Mucosa of stomach (tissue), 1 donor: ENCODE data around the gene CT47B1.
"Not testable (repeated sequence)": the region's sequence is repeated elsewhere in the genome, so short reads cannot be mapped to it uniquely, and the experiment has no call there.

Experiments used
- H3K27me3 ChIP-seq: one replicate; pipeline ENCODE4 v1.7.0; 2013; ENCODE audit warnings: mild to moderate bottlenecking, low read length; ENCODE audit not compliant: control insufficient read depth, insufficient read depth
- H3K36me3 ChIP-seq: one replicate; pipeline ENCODE4 v1.7.0; 2013; ENCODE audit warnings: low read length; ENCODE audit not compliant: control insufficient read depth, insufficient read depth
- H3K4me1 ChIP-seq: one replicate; pipeline ENCODE4 v1.7.0; 2013; ENCODE audit warnings: mild to moderate bottlenecking, low read length; ENCODE audit not compliant: control insufficient read depth, insufficient read depth
- H3K4me3 ChIP-seq: one replicate; pipeline ENCODE4 v1.7.0; 2013; ENCODE audit warnings: low read length
- H3K9ac ChIP-seq: one replicate; pipeline ENCODE4 v1.7.0; 2013; ENCODE audit warnings: mild to moderate bottlenecking, low read length, moderate library complexity
- H3K9me3 ChIP-seq: one replicate; pipeline ENCODE4 v1.7.0; 2013; ENCODE audit warnings: mild to moderate bottlenecking, low read length, moderate library complexity; ENCODE audit not compliant: control insufficient read depth
- donor health status: Pancreatic carcinoma.

Gene CT47B1

DNA sequence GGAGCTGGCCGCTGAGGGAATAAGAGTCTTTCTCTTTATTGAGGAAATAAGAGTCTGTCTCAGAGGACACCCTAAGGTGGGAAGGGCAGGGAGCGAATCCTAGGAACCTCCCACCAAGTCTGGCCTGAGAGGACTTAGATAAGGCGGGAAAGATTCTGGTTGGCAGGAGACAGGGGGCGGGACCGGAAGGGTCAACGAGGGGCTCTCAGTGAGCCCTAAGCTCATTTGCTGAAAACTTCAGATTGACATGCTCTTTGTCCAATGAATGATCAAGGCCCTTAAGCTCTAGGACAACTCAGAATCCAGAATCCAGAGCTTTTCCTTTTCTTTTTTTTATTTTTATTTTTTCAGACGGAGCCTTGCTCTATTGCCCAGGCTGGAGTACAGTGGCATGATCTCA lies at the start of gene CT47B1:
Gene CT47B1, minus strand, starts transcription at position 101 of the 400 bp plus-strand sequence. CDS start 196 bp downstream, outside the sequence.
- H3K36me3 ChIP-seq, H3K4me3 ChIP-seq, H3K9ac ChIP-seq, H3K4me1 ChIP-seq, H3K9me3 ChIP-seq, H3K27me3 ChIP-seq: not testable (repeated sequence)

DNA sequence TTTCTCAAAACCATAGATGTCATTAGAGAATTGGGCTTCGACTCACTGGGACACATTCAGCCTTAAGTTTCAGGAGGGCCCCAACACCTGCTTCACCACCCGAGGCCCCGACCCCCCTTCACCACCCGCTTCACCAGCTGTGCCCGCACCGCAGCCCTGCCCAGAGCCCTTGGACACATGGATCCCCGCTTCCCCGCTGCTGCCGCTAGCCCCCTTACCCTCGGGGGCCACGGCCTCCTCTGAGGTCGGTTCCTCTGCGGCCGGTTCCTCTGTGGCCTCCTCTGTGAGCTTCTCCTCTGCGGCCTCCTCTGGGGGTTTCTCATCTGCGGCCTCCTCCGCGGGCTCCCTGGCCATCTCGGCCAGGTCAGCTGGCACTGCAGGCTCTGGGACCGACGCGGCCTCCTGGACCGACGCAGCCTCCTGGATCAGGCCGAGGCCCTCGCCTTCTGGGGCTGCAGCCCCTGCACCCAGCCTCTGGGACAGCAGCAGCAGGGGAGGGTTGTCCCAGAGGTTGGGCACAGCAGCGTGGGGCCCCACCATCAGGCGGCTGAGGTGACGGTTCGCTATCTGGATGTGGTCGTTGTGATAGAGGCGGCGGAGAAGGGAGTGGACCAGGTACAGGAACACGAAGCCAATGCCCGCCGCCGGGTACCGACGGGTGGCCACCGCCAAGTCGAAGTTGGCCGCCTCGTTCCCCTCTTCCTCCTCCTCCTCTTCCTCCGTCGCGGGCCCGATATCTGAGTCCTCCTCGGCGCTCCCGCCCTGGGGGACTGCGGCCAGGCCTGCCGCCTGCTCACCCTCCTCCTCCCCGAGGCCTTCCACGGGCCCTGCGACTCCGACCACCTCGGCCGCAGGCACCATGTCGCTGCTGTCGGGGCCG lies 748 bp downstream of the CT47B1 start:
- Histone ChIP-seq H3K36me3 (no peaks in the 10 kb centered on the region), H3K4me1 (no peaks in the 10 kb centered on the region), H3K9me3 (no peaks in the 10 kb centered on the region), H3K9ac (no peak overlapping the region), H3K27me3 (no peaks in the 10 kb centered on the region), H3K4me3 (no peak overlapping the region)

DNA sequence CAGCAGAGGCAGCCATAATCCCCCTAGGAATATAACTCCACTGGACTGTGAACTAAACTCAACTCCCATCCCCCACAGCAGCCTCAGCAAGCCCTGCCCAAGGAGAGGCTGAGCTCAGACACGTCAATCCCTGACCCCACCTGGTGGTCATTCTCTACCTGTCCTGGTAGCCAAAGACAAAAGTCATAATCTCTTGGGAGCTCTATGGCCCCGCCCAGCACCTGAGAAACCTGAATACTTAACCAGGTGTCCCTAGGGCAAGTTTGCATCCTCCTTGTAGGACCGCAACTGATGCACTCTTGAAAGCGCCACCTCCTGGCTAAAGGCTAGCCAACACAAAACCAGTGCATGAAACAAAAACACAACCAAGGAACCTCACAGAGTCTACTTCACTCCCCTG lies 18.4 kb downstream of the CT47B1 start:
- Histone ChIP-seq H3K27me3 (no peaks in the 10 kb centered on the region), H3K4me1 (no peaks in the 10 kb centered on the region), H3K36me3 (no peaks in the 10 kb centered on the region), H3K4me3 (no peak overlapping the region), H3K9ac (no peak overlapping the region), H3K9me3 (no peaks in the 10 kb centered on the region)

DNA sequence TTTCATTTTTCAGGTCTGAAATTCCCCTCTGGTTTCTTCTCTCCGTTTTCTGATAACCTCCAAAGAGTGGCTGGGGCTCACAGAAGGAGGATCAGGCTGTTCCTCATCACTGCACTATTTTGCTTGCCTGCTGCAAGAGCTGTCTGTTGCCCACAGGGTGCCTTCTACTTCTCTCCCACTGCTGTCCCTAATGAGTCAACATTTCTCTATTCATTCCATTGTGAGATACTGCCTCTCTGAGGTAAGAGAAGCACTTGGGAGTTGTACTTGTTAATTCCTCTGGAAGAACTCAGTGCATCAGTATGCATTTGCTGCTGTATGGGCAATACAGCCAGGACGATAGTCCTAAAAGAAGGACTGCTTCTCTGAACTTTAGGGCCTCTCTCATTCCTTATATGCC lies 34.8 kb downstream of the CT47B1 start:
- H3K4me3 ChIP-seq, result no peak overlapping the region

DNA sequence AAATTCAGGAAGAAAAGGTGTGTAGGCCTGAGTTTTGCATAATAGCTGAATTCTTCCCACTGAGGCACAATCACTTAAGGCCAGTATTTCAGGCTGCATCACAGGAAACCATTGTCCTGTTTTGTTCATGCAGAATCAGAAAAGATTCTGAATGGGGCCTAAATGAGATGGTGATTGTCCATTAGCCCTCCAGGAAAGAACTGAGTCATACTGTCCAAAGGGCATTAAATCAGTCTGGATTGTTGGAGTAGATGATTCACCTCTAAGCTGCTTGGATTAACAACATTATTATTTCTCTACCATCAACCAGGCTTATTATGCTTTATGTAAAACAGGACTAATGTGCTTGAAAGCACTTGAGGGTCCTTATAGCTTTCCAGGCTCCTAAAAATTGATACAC lies 36.2 kb downstream of the CT47B1 start:
- no peaks in the 10 kb centered on the region for H3K9me3 ChIP-seq
- no peaks in the 10 kb centered on the region for H3K27me3 ChIP-seq

More for the DNA sequence above, 34.8 kb downstream of the CT47B1 start:
- no peak overlapping the region for H3K9ac ChIP-seq
- no peaks in the 10 kb centered on the region for H3K4me1 ChIP-seq
- no peaks in the 10 kb centered on the region for H3K9me3 ChIP-seq
- no peaks in the 10 kb centered on the region for H3K27me3 ChIP-seq
- no peaks in the 10 kb centered on the region for H3K36me3 ChIP-seq

DNA sequence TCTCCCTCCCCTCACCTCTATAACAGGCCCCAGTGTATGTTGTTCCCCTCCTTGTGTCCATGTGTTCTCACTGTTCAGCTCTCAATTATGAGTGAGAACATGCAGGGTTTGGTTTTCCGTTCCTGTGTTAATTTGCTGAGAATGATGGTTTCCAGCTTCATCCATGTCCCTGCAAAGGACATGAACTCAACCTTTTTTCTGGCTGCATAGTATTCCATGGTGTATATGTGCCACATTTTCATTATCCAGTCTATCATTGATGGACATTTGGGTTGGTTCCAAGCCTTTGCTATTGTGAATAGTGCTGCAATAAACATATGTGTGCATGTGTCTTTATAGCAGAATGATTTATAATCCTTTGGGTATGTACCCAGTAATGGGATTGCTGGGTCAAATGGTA lies 48.5 kb downstream of the CT47B1 start:
- H3K9me3 ChIP-seq, H3K36me3 ChIP-seq, H3K4me3 ChIP-seq, H3K9ac ChIP-seq, H3K27me3 ChIP-seq, H3K4me1 ChIP-seq: not testable (repeated sequence)

More for the DNA sequence above, 36.2 kb downstream of the CT47B1 start:
- Histone ChIP-seq H3K4me3 (no peak overlapping the region), H3K36me3 (no peaks in the 10 kb centered on the region), H3K9ac (no peak overlapping the region), H3K4me1 (no peaks in the 10 kb centered on the region)

DNA sequence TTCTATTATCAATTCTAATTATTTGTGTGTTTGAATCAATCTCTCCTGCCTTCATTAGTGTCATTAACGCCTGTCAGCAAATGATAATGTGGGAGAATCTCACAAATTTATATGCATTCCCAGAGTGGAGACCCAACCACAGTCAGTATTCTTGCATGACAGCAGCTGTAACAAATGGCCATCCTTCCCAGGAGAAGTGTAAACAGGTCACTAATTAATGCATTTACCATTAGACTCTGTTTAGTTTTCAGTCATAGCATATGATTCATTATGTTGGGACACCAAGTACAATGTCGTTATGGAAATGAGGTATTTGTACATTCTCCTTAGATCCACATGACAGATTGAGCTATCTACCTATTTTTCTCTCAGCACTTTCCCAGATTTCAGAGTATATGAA lies 50.5 kb downstream of the CT47B1 start:
- Histone ChIP-seq H3K9me3 (no peaks in the 10 kb centered on the region), H3K27me3 (no peaks in the 10 kb centered on the region), H3K9ac (no peak overlapping the region), H3K4me1 (no peaks in the 10 kb centered on the region), H3K4me3 (no peak overlapping the region), H3K36me3 (no peaks in the 10 kb centered on the region)

DNA sequence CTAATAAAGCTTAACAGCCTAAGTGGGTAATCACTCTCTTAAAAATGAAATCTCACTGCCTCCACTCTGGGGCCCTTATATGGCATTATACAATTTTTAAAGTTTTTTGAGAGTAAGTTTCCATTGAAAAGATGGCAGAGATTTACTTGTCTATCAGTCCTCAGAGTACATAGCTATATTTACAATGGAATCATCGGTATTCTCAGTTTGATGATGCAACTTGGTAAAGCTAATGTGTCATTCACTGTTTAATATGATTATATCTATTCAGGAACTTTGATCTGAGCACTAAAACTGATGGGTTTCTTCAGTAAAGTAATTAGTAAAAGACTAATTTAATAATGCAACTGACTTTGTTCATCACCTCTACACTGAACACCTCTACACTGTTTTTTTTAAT lies 51.6 kb downstream of the CT47B1 start:
- Histone ChIP-seq H3K4me1 (no peaks in the 10 kb centered on the region), H3K4me3 (no peak overlapping the region), H3K9me3 (no peaks in the 10 kb centered on the region), H3K36me3 (no peaks in the 10 kb centered on the region), H3K27me3 (no peaks in the 10 kb centered on the region), H3K9ac (no peak overlapping the region)

DNA sequence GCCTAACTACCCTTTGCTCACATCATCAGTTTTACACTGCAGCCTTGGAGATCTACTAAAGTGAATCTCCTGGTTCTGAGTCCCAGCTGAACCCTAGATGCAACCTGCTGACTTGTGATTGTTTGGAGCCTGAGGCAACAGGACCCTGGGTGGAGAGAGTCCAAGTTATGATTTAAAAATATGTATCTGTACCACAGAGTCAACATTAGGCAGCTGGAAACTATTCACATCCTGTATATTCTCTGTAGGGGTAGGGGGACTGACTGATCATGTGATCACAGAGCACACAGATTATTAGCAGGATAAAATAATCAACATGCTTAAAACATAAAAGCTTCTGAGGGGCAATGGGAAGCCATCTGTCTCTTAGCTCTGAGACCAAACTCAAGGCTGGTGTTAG lies 52.1 kb downstream of the CT47B1 start:
- Histone ChIP-seq H3K4me3 (no peak overlapping the region), H3K27me3 (no peaks in the 10 kb centered on the region), H3K4me1 (no peaks in the 10 kb centered on the region), H3K9me3 (no peaks in the 10 kb centered on the region), H3K9ac (no peak overlapping the region), H3K36me3 (no peaks in the 10 kb centered on the region)
